Raji (cell line): ENCODE data around the gene VWC2L.

Experiments
- POLR2A ChIP-seq: IDR thresholded peaks from 2 replicates; pipeline ENCODE4 v1.6.1; 2011; ENCODE audit warnings: low read depth, low read length, control low read depth; ENCODE audit not compliant: insufficient read depth

VWC2L gene

DNA sequence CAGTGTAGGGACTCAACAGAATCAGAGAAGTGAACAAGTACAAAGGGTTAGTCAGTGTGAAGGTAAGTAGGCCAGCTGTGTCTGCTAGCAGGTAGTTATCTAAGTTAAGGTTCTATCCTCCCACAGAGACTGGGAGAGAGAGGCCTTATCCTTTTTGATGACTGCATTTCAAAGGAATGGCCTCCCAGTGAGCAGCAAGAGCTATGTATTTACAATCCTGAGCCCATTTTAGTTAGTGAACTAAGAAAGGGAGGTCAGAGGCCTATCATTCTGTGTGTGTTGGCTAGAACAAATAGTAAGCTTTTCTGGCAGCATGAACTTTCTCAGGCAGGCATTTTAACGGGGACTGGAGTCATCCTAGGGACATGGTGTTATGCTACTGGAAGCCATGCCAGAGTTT, 182.9 kb downstream of the VWC2L start:
- no peak for TF ChIP-seq POLR2A

GRCh38 chr2:214601852-214602633, 191.2 kb downstream of the VWC2L start:
- no peak for TF ChIP-seq POLR2A

- TF ChIP-seq POLR2A = no peak
Measured at GRCh38 chr2:214604861-214605260, 194.0 kb downstream of the VWC2L start.

GRCh38 chr2:214607051-214607450, 196.2 kb downstream of the VWC2L start:
- no peak for TF ChIP-seq POLR2A

DNA sequence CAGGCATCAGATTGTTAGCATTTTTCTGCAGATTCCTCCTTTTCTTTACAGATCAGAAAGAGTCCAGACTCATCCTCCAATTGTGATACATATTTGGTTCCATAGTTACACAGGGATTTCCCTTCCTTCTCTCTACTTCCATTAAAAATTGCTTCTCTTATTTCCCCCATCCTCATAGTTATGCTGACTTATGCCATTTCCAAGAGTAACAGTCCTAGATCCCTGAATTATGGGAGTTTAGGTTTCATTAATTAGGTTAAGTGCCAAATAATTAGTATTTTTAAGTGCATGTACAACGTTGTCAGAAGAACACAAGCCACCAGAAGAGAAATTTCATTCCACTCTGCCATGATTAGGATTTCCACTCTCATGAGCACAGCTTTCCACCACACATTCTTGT, 200.2 kb downstream of the VWC2L start:
- TF ChIP-seq POLR2A = no peak

- no peak for TF ChIP-seq POLR2A
Measured at GRCh38 chr2:214624166-214624760, 213.4 kb downstream of the VWC2L start.

- TF ChIP-seq POLR2A = no peak
Measured at GRCh38 chr2:214628091-214628490, 217.2 kb downstream of the VWC2L start.
